ENCODE measurements around the gene KHDC4. TPM values are rescaled to one million over a fixed set of nuclear protein-coding genes. Genes with fewer than 3 reads are reported as not detected.

The KHDC4 gene
- total and polyA plus RNA-seq, 2 of the 4 experiments (the other 2 are of a cell fraction): 28.0 to 29.9 TPM

DNA sequence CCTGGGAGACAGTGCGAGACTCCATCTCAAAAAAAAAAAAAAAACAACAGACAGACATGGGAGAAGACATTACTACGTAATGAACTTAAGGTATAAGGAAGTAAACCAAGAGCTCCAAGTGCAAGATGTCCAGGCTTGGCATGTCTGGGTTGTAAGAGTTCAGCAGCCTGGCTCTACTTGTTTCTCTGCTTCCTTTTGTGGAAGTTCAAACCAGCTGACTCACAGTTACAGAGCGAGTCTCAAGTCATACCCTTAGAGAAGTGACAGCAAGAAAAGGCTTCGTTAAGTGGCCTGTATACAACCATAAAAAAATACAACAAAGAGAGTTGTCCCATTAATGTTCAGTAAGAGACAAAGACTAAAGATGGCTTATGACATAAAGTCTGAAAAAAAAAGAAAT lies 24.3 kb downstream of the KHDC4 start:
- ATAC-seq (ENCODE audit: low read depth): peak; percentile 15; the same call in 1 of the 2 replicates
- POLR2A ChIA-PET (ENCODE audit: unreplicated experiment): interaction anchor here (0.6 to 0.7 kb wide), 2 partner anchors 16 to 148 kb away, joined by 3 to 6 read pairs; no protein-coding TSS in a partner anchor
- TF ChIP-seq NFE2L2 (IDR thresholded peaks at IDR 0.05; ENCODE audit: low read depth, low read length) (peak; percentile 85), FOS (IDR thresholded peaks at IDR 0.05; ENCODE audit: low read depth, low read length) (no peak)

More for the DNA sequence above, 24.3 kb downstream of the KHDC4 start:
- Histone ChIP-seq H3K79me1 (ENCODE audit: low read depth in 1 of 2, low read length in 2 of 2) (peaks cover 27 to 51% of the 10 kb centered on the region in 2 experiments), H4K20me1 (ENCODE audit: insufficient read depth, low read length) (no peaks in the 10 kb centered on the region), H3K4ac (ENCODE audit: low read depth, low read length) (peak overlapping the region; percentile 67), H3K9ac (ENCODE audit: low read depth, low read length) (peak overlapping the region; percentile 13; the same call in 1 of the 2 replicates), H3K56ac (ENCODE audit: extremely low read depth, insufficient read depth, low read length) (no peak overlapping the region), H3K27ac (ENCODE audit: insufficient read depth, low read length) (peak overlapping the region; percentile 65; the same call in 1 of the 2 replicates), H3K4me1 (ENCODE audit: control insufficient read depth, insufficient read depth, low read length) (peaks cover 5% of the 10 kb centered on the region; the same call in 1 of the 2 replicates), H2AK9ac (replicated peaks; ENCODE audit: low read depth, low read length, poor library complexity) (no peak overlapping the region), H4K8ac (ENCODE audit: low read depth in 2 of 2, low read length in 2 of 2) (peak overlapping the region; percentile 4 to 49; a peak in 1 of 4 replicates), H3K27me3 (ENCODE audit: control insufficient read depth, insufficient read depth, low read length) (no peaks in the 10 kb centered on the region), H3K23ac (ENCODE audit: low read depth, low read length) (peak overlapping the region; percentile 3; the same call in 1 of the 2 replicates), H2BK120ac (ENCODE audit: low read depth, low read length) (no peak overlapping the region; the same call in 1 of the 2 replicates), H3K14ac (replicated peaks; ENCODE audit: low read depth, low read length) (peak overlapping the region; percentile 2; the same call in 1 of the 2 replicates), H2AFZ (replicated peaks; ENCODE audit: low read length, poor library complexity) (no peak overlapping the region), H4K5ac (ENCODE audit: low read depth, low read length) (no peak overlapping the region), H2BK15ac (ENCODE audit: low read depth, low read length) (no peak overlapping the region), H2AK5ac (ENCODE audit: low read depth, low read length) (no peak overlapping the region), H2BK20ac (ENCODE audit: low read depth, low read length) (peak overlapping the region; percentile 21; the same call in 1 of the 2 replicates), H3K18ac (ENCODE audit: low read depth, low read length) (no peak overlapping the region), H3K4me2 (ENCODE audit: low read depth, low read length) (peak overlapping the region; percentile 80), H4K91ac (ENCODE audit: insufficient read depth, low read depth, low read length) (peak overlapping the region; percentile 13; the same call in 1 of the 2 replicates), H3K9me3 (ENCODE audit: control insufficient read depth, insufficient read depth, low read length) (no peaks in the 10 kb centered on the region), H3K36me3 (ENCODE audit: control insufficient read depth, insufficient read depth, low read length) (peaks cover 43% of the 10 kb centered on the region), H2BK5ac (ENCODE audit: low read depth, low read length, poor library complexity, severe bottlenecking) (peak overlapping the region; percentile 79), H3K4me3 (ENCODE audit: insufficient read depth, low read depth, low read length) (peak overlapping the region; percentile 4; the same call in 1 of the 2 replicates), H3K9me1 (ENCODE audit: insufficient read depth, low read length) (peaks cover 2% of the 10 kb centered on the region; the same call in 1 of the 2 replicates)
- in situ Hi-C loops (cut with MboI; ENCODE audit: low sequenced_read_pairs): no loop called here
- CTCF ChIA-PET: interaction anchor here (0.6 kb wide), 1 partner anchor 98 kb away, joined by 3 read pairs; no protein-coding TSS in a partner anchor
- intact Hi-C loops (cut with micrococcal nuclease): loop anchor here (2.0 kb wide), 1 partner anchor 53 kb away; the partner anchor contains the start of gene GON4L
- BruUV-seq (replicated peaks): no TSS peak
- DNase-seq: peak; percentile 65
- dilution Hi-C loops (cut with HindIII; ENCODE audit: low sequenced_read_pairs, unreplicated experiment): no loop called here
- no CpG with 5 or more reads among the region's 4 CpGs for WGBS, 2 experiments (ENCODE audit: extremely low coverage in 2 of 2, insufficient read length in 1 of 2)

Data from IMR-90 (cell line).